Measurements from ENCODE around the gene MRTFA.

The MRTFA gene

GRCh38 chr22:40376149-40376548, 260.4 kb downstream of the MRTFA start:
- H3K4me3 ChIP-seq (ENCODE audit: insufficient read depth, low read depth, low read length, poor library complexity, severe bottlenecking): no peak overlapping the region
- H3K27ac ChIP-seq (ENCODE audit: insufficient read depth, low read length, poor library complexity, severe bottlenecking): no peak overlapping the region
- no peaks in the 10 kb centered on the region for H3K27me3 ChIP-seq (replicated peaks; ENCODE audit: control insufficient read depth, insufficient read depth, low read length, poor library complexity, severe bottlenecking)
- no peaks in the 10 kb centered on the region for H3K36me3 ChIP-seq (ENCODE audit: control insufficient read depth, insufficient read depth, low read length)
- no peak for DNase-seq
- H3K9me3 ChIP-seq (ENCODE audit: control insufficient read depth, low read length): no peaks in the 10 kb centered on the region
- no peaks in the 10 kb centered on the region for H3K4me1 ChIP-seq (ENCODE audit: control insufficient read depth, insufficient read depth, low read length, poor library complexity, severe bottlenecking)

- H3K4me1 ChIP-seq (ENCODE audit: control insufficient read depth, insufficient read depth, low read length, poor library complexity, severe bottlenecking): no peaks in the 10 kb centered on the region
- DNase-seq: no peak
- no peak overlapping the region for H3K4me3 ChIP-seq (ENCODE audit: insufficient read depth, low read depth, low read length, poor library complexity, severe bottlenecking)
Observed at GRCh38 chr22:40374567-40374966, 262.0 kb downstream of the MRTFA start.

GRCh38 chr22:40368836-40369235, 267.7 kb downstream of the MRTFA start:
- H3K4me1 ChIP-seq (ENCODE audit: control insufficient read depth, insufficient read depth, low read length, poor library complexity, severe bottlenecking): no peaks in the 10 kb centered on the region
- H3K9me3 ChIP-seq (ENCODE audit: control insufficient read depth, low read length): no peaks in the 10 kb centered on the region
- H3K27ac ChIP-seq (ENCODE audit: insufficient read depth, low read length, poor library complexity, severe bottlenecking): no peak overlapping the region
- H3K4me3 ChIP-seq (ENCODE audit: insufficient read depth, low read depth, low read length, poor library complexity, severe bottlenecking): no peak overlapping the region
- no peaks in the 10 kb centered on the region for H3K27me3 ChIP-seq (replicated peaks; ENCODE audit: control insufficient read depth, insufficient read depth, low read length, poor library complexity, severe bottlenecking)
- H3K36me3 ChIP-seq (ENCODE audit: control insufficient read depth, insufficient read depth, low read length): peaks cover 42% of the 10 kb centered on the region
- no peak for DNase-seq

More at GRCh38 chr22:40374567-40374966, 262.0 kb downstream of the MRTFA start:
- no peaks in the 10 kb centered on the region for H3K36me3 ChIP-seq (ENCODE audit: control insufficient read depth, insufficient read depth, low read length)
- no peak overlapping the region for H3K27ac ChIP-seq (ENCODE audit: insufficient read depth, low read length, poor library complexity, severe bottlenecking)
- H3K9me3 ChIP-seq (ENCODE audit: control insufficient read depth, low read length): no peaks in the 10 kb centered on the region
- H3K27me3 ChIP-seq (replicated peaks; ENCODE audit: control insufficient read depth, insufficient read depth, low read length, poor library complexity, severe bottlenecking): no peaks in the 10 kb centered on the region

- H3K4me1 ChIP-seq (ENCODE audit: control insufficient read depth, insufficient read depth, low read length, poor library complexity, severe bottlenecking): no peaks in the 10 kb centered on the region
- no peak for DNase-seq
- H3K9me3 ChIP-seq (ENCODE audit: control insufficient read depth, low read length): no peaks in the 10 kb centered on the region
- H3K27ac ChIP-seq (ENCODE audit: insufficient read depth, low read length, poor library complexity, severe bottlenecking): no peak overlapping the region
- peaks cover 50% of the 10 kb centered on the region for H3K36me3 ChIP-seq (ENCODE audit: control insufficient read depth, insufficient read depth, low read length)
- H3K27me3 ChIP-seq (replicated peaks; ENCODE audit: control insufficient read depth, insufficient read depth, low read length, poor library complexity, severe bottlenecking): no peaks in the 10 kb centered on the region
- H3K4me3 ChIP-seq (ENCODE audit: insufficient read depth, low read depth, low read length, poor library complexity, severe bottlenecking): no peak overlapping the region
Observed at GRCh38 chr22:40368016-40368415, 268.5 kb downstream of the MRTFA start.

GRCh38 chr22:40367342-40367741, 269.2 kb downstream of the MRTFA start:
- no peak overlapping the region for H3K27ac ChIP-seq (ENCODE audit: insufficient read depth, low read length, poor library complexity, severe bottlenecking)
- DNase-seq: no peak
- no peaks in the 10 kb centered on the region for H3K9me3 ChIP-seq (ENCODE audit: control insufficient read depth, low read length)
- H3K4me1 ChIP-seq (ENCODE audit: control insufficient read depth, insufficient read depth, low read length, poor library complexity, severe bottlenecking): no peaks in the 10 kb centered on the region
- H3K27me3 ChIP-seq (replicated peaks; ENCODE audit: control insufficient read depth, insufficient read depth, low read length, poor library complexity, severe bottlenecking): no peaks in the 10 kb centered on the region
- no peak overlapping the region for H3K4me3 ChIP-seq (ENCODE audit: insufficient read depth, low read depth, low read length, poor library complexity, severe bottlenecking)
- peaks cover 57% of the 10 kb centered on the region for H3K36me3 ChIP-seq (ENCODE audit: control insufficient read depth, insufficient read depth, low read length)

- no peak for DNase-seq
- Histone ChIP-seq H3K36me3 (ENCODE audit: control insufficient read depth, insufficient read depth, low read length) (peaks cover 70% of the 10 kb centered on the region), H3K27me3 (replicated peaks; ENCODE audit: control insufficient read depth, insufficient read depth, low read length, poor library complexity, severe bottlenecking) (no peaks in the 10 kb centered on the region), H3K9me3 (ENCODE audit: control insufficient read depth, low read length) (no peaks in the 10 kb centered on the region), H3K4me1 (ENCODE audit: control insufficient read depth, insufficient read depth, low read length, poor library complexity, severe bottlenecking) (no peaks in the 10 kb centered on the region), H3K4me3 (ENCODE audit: insufficient read depth, low read depth, low read length, poor library complexity, severe bottlenecking) (no peak overlapping the region), H3K27ac (ENCODE audit: insufficient read depth, low read length, poor library complexity, severe bottlenecking) (no peak overlapping the region)
Observed at GRCh38 chr22:40366068-40366467, 270.5 kb downstream of the MRTFA start.

- H3K36me3 ChIP-seq (ENCODE audit: control insufficient read depth, insufficient read depth, low read length): peaks cover 86% of the 10 kb centered on the region
- H3K27ac ChIP-seq (ENCODE audit: insufficient read depth, low read length, poor library complexity, severe bottlenecking): no peak overlapping the region
- no peak for DNase-seq
- no peaks in the 10 kb centered on the region for H3K9me3 ChIP-seq (ENCODE audit: control insufficient read depth, low read length)
- H3K4me1 ChIP-seq (ENCODE audit: control insufficient read depth, insufficient read depth, low read length, poor library complexity, severe bottlenecking): no peaks in the 10 kb centered on the region
- no peak overlapping the region for H3K4me3 ChIP-seq (ENCODE audit: insufficient read depth, low read depth, low read length, poor library complexity, severe bottlenecking)
- H3K27me3 ChIP-seq (replicated peaks; ENCODE audit: control insufficient read depth, insufficient read depth, low read length, poor library complexity, severe bottlenecking): no peaks in the 10 kb centered on the region
Observed at GRCh38 chr22:40364431-40364830, 272.1 kb downstream of the MRTFA start.

- no peak for DNase-seq
- Histone ChIP-seq H3K36me3 (ENCODE audit: control insufficient read depth, insufficient read depth, low read length) (peaks cover 97% of the 10 kb centered on the region), H3K4me1 (ENCODE audit: control insufficient read depth, insufficient read depth, low read length, poor library complexity, severe bottlenecking) (no peaks in the 10 kb centered on the region), H3K27ac (ENCODE audit: insufficient read depth, low read length, poor library complexity, severe bottlenecking) (no peak overlapping the region), H3K4me3 (ENCODE audit: insufficient read depth, low read depth, low read length, poor library complexity, severe bottlenecking) (no peak overlapping the region), H3K27me3 (replicated peaks; ENCODE audit: control insufficient read depth, insufficient read depth, low read length, poor library complexity, severe bottlenecking) (no peaks in the 10 kb centered on the region), H3K9me3 (ENCODE audit: control insufficient read depth, low read length) (no peaks in the 10 kb centered on the region)
Observed at GRCh38 chr22:40363059-40363458, 273.5 kb downstream of the MRTFA start.

- H3K27ac ChIP-seq (ENCODE audit: insufficient read depth, low read length, poor library complexity, severe bottlenecking): no peak overlapping the region
- no peaks in the 10 kb centered on the region for H3K9me3 ChIP-seq (ENCODE audit: control insufficient read depth, low read length)
- H3K4me1 ChIP-seq (ENCODE audit: control insufficient read depth, insufficient read depth, low read length, poor library complexity, severe bottlenecking): no peaks in the 10 kb centered on the region
- H3K27me3 ChIP-seq (replicated peaks; ENCODE audit: control insufficient read depth, insufficient read depth, low read length, poor library complexity, severe bottlenecking): no peaks in the 10 kb centered on the region
- DNase-seq: no peak
- peaks cover 92% of the 10 kb centered on the region for H3K36me3 ChIP-seq (ENCODE audit: control insufficient read depth, insufficient read depth, low read length)
- H3K4me3 ChIP-seq (ENCODE audit: insufficient read depth, low read depth, low read length, poor library complexity, severe bottlenecking): no peak overlapping the region
Observed at GRCh38 chr22:40361100-40361499, 275.4 kb downstream of the MRTFA start.
